GM12878 (cell line): Measurements from ENCODE around the gene PRR16. TPM values are rescaled to one million over a fixed set of nuclear protein-coding genes. Genes with fewer than 3 reads are reported as not detected.

ENCODE experiments used
- ATAC-seq: fragments of 200-7000 bp; cut with Tn5 transposase; 3 replicates; pipeline ENCODE4 v1.9.1; 2020; ENCODE audit warnings: mild to moderate bottlenecking, moderate library complexity
- BruUV-seq: library from RNA; stranded (reverse); fragments of 400-500 nt; replicated peaks from 2 replicates; lab custom pipeline; 2021; lab: Mats Ljungman, UMichigan
- CTCF ChIA-PET: fragments of 300-600 bp; sonication (Branson Sonifier 250); formaldehyde crosslinking; extraction: SDS; loops from one replicate; lab custom pipeline; 2021; ENCODE audit warnings: inconsistent platforms; lab: Yijun Ruan, JAX
- POLR2A ChIA-PET: fragments of 350-600 bp; formaldehyde crosslinking; extraction: SDS; loops from one replicate; lab custom pipeline; 2021; ENCODE audit warnings: inconsistent platforms; lab: Charles Lee
- RAD21 ChIA-PET: fragments of 300-600 bp; sonication (Branson Sonifier 250); formaldehyde crosslinking; loops from one replicate; lab custom pipeline; 2023; ENCODE audit warnings: antibody characterized with exemption; ENCODE audit not compliant: unreplicated experiment; lab: Charles Lee
- SMC1A ChIA-PET: fragments of 300-600 bp; sonication (Branson Sonifier 250); formaldehyde crosslinking; loops from one replicate; lab custom pipeline; 2023; ENCODE audit not compliant: unreplicated experiment, uncharacterized antibody; lab: Charles Lee
- DNase-seq: peaks from one replicate; pipeline ENCODE4 v3.0.0-alpha.2; 2011; ENCODE audit warnings: low read depth, low spot score
- FAIRE-seq: peaks from 3 replicates; lab custom pipeline; 2011; peaks lifted over from hg19 to GRCh38; lab: Jason Lieb, UNC
- H2AFZ ChIP-seq: 2 replicates; pipeline ENCODE4 v1.6.0; 2011; ENCODE audit warnings: low read depth, low read length, control low read depth; ENCODE audit not compliant: control insufficient read depth
- H3K27ac ChIP-seq: 2 replicates; pipeline ENCODE4 v1.5.1; 2011; ENCODE audit warnings: control low read depth; ENCODE audit not compliant: control insufficient read depth, insufficient read depth
- H3K27me3 ChIP-seq, 2 experiments: replicated peaks in 1 of 2; 2 replicates each; pipeline versions ENCODE4 v1.6.0 to v1.6.1; 2011; ENCODE audit warnings: low read length in 1 of 2; ENCODE audit not compliant: control insufficient read depth in 2 of 2, insufficient read depth in 2 of 2
- H3K36me3 ChIP-seq, 2 experiments: 2 replicates each; pipeline ENCODE4 v1.5.1; 2011; ENCODE audit warnings: low read length in 1 of 2; ENCODE audit not compliant: control insufficient read depth in 2 of 2, insufficient read depth in 2 of 2
- H3K4me1 ChIP-seq: 2 replicates; pipeline ENCODE4 v1.6.1; 2011; ENCODE audit warnings: mild to moderate bottlenecking, low read length, moderate library complexity, mixed read lengths; ENCODE audit not compliant: control insufficient read depth, insufficient read depth
- H3K4me2 ChIP-seq: 2 replicates; pipeline ENCODE4 v1.6.0; 2011; ENCODE audit warnings: control low read depth; ENCODE audit not compliant: control insufficient read depth, insufficient read depth
- H3K4me3 ChIP-seq: fragments of 200-600 bp; sonication (generic); 2 replicates; pipeline ENCODE4 v1.5.1; 2016
- H3K79me2 ChIP-seq: 2 replicates; pipeline ENCODE4 v1.6.0; 2011; ENCODE audit warnings: low read length; ENCODE audit not compliant: control insufficient read depth, insufficient read depth
- H3K9ac ChIP-seq: 2 replicates; pipeline ENCODE4 v1.8.0; 2011; ENCODE audit warnings: low read length, control low read depth, mixed read lengths; ENCODE audit not compliant: control insufficient read depth, insufficient read depth
- H3K9me3 ChIP-seq: replicated peaks from 3 replicates; pipeline ENCODE4 v1.5.1; 2011; ENCODE audit warnings: mild to moderate bottlenecking, low read length; ENCODE audit not compliant: control insufficient read depth, insufficient read depth
- H4K20me1 ChIP-seq: 2 replicates; pipeline ENCODE4 v1.6.0; 2011; ENCODE audit not compliant: control insufficient read depth, insufficient read depth
- FOXM1 ChIP-seq: IDR thresholded peaks from 2 replicates; pipeline ENCODE4 v1.6.1; 2012; ENCODE audit warnings: low read depth, mild to moderate bottlenecking, inconsistent platforms, low read length, moderate library complexity
- IRF3 ChIP-seq: fragments of 450-650 bp; IDR thresholded peaks from 2 replicates; pipeline ENCODE4 v1.6.1; 2014; ENCODE audit warnings: mild to moderate bottlenecking
- LARP7 ChIP-seq: fragments of 450-650 bp; IDR thresholded peaks from 2 replicates; pipeline ENCODE4 v1.6.1; 2017; ENCODE audit warnings: mild to moderate bottlenecking
- NFYB ChIP-seq: IDR thresholded peaks from 2 replicates; pipeline ENCODE4 v1.6.1; 2011; ENCODE audit warnings: low read depth, mild to moderate bottlenecking, low read length, improper control_type of control experiment, moderate library complexity; ENCODE audit not compliant: insufficient read depth
- POLR2AphosphoS5 ChIP-seq: IDR thresholded peaks from 2 replicates; pipeline ENCODE4 v1.6.1; 2011; ENCODE audit warnings: mild to moderate bottlenecking, low read length, inconsistent platforms
- WGBS: methylation state at CpG from one replicate; pipeline ENCODE4 v1.1.6; 2016; ENCODE audit warnings: low lambda C conversion rate; ENCODE audit not compliant: insufficient replicate concordance, insufficient coverage; ENCODE audit errors: missing lambda C conversion rate; 5-methylcytosine and 5-hydroxymethylcytosine counted together
- in situ Hi-C: fragments of 300-500 bp; cut with MboI; formaldehyde crosslinking; loops from 9 replicates; pipeline ENCODE4 v1.14.3; 2018; ENCODE audit warnings: mixed read lengths
- intact Hi-C: fragments of 100-400 bp; cut with micrococcal nuclease; formaldehyde crosslinking; loops from one replicate; pipeline ENCODE4 v1.14.2; 2022; ENCODE audit not compliant: unreplicated experiment
- polyA plus RNA-seq, 11 experiments: library from polyadenylated mRNA; depleted of rRNA in 4 of 11; unstranded in 6 of 11; stranded (reverse) in 5 of 11; fragments of >200 nt; fragmentation: Nextera tagmentation in 4 of 11; fragmentation: Illumina TruSeq in 1 of 11; extraction: Ambion mirVana in 4 of 11; extraction: Trizol in 1 of 11; gene quantifications; 1 replicate in 1 of 11; 2 replicates in 10 of 11; pipeline versions ENCODE4 v1.2.1 to v1.2.3, GENCODE V29; 2011 to 2016; ENCODE audit warnings: inconsistent platforms in 2 of 11, missing spikeins in 2 of 11, low read depth in 1 of 11
- total RNA-seq, 4 experiments: library from RNA; depleted of rRNA in 3 of 4; stranded (reverse); fragments of >200 nt in 3 of 4; fragmentation: Illumina TruSeq in 1 of 4; extraction: Trizol in 1 of 4; gene quantifications; 2 replicates each; pipeline versions ENCODE4 v1.2.1 to v1.2.3, GENCODE V29; 2013 to 2021
- TF ChIP-seq, protein P1 (sequence below), 3 experiments: IDR thresholded peaks in 2 of 3; conservative IDR thresholded peaks in 1 of 3; 2 replicates each; pipeline ENCODE4 v1.5.1; 2011; ENCODE audit warnings: low read depth in 3 of 3, low read length in 3 of 3, mild to moderate bottlenecking in 3 of 3, control low read depth in 2 of 3, moderate library complexity in 2 of 3, inconsistent platforms in 1 of 3, mixed read lengths in 1 of 3; ENCODE audit not compliant: control insufficient read depth in 2 of 3, insufficient read depth in 1 of 3; ENCODE audit errors: extremely low read depth in 1 of 3
- TF ChIP-seq, protein P2 (sequence below): IDR thresholded peaks from 2 replicates; pipeline ENCODE4 v1.6.1; 2012; ENCODE audit warnings: low read depth, low read length, improper control_type of control experiment

PRR16 gene
- total and polyA plus RNA-seq, 10 of the 15 experiments (the other 5 are each of a cell fraction or from before 2014, with no cell fraction given) = not detected

GRCh38 chr5:120442694-120443093 lies 21.4 kb upstream of the PRR16 start (continued):
- TF ChIP-seq, protein P1, sequence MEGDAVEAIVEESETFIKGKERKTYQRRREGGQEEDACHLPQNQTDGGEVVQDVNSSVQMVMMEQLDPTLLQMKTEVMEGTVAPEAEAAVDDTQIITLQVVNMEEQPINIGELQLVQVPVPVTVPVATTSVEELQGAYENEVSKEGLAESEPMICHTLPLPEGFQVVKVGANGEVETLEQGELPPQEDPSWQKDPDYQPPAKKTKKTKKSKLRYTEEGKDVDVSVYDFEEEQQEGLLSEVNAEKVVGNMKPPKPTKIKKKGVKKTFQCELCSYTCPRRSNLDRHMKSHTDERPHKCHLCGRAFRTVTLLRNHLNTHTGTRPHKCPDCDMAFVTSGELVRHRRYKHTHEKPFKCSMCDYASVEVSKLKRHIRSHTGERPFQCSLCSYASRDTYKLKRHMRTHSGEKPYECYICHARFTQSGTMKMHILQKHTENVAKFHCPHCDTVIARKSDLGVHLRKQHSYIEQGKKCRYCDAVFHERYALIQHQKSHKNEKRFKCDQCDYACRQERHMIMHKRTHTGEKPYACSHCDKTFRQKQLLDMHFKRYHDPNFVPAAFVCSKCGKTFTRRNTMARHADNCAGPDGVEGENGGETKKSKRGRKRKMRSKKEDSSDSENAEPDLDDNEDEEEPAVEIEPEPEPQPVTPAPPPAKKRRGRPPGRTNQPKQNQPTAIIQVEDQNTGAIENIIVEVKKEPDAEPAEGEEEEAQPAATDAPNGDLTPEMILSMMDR (IDR thresholded peaks at IDR 0.05 in 2 of 3, conservative IDR thresholded peaks at IDR 0.05 in 1 of 3; ENCODE audit: control insufficient read depth in 2 of 3, extremely low read depth in 1 of 3, insufficient read depth in 1 of 3, low read depth in 3 of 3, low read length in 3 of 3) = no peak

DNA sequence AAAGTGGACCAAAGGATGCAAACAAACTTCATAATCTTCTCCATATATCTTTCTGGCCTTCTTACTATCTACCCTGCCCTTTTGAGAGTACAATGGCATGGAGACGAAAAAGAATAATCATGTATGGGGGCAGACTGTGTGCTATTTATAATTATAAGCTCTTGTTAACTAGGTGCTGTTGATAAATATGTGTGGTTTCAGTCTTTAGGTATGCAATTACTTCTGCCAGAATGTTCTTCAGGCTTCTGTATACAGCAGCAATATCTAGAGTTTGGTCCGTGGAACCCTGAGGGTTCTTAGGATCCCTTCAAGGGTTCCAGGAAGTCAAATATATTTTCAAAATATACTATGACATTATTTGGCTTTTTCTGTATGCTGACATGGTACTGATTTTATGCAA lies 20.5 kb upstream of the PRR16 start:
- ATAC-seq = no peak
- no peaks in the 10 kb centered on the region for H3K4me1 ChIP-seq
- no peak for DNase-seq
- no peak for TF ChIP-seq LARP7
- TF ChIP-seq POLR2AphosphoS5 = no peak
- TF ChIP-seq, protein P2, sequence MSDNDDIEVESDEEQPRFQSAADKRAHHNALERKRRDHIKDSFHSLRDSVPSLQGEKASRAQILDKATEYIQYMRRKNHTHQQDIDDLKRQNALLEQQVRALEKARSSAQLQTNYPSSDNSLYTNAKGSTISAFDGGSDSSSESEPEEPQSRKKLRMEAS = no peak
- no peak for TF ChIP-seq NFYB
- no peak for TF ChIP-seq FOXM1
- no peak for TF ChIP-seq IRF3
- TF ChIP-seq, all 136 proteins: peak for 0
- in situ Hi-C loops = no loop called here
- no peaks in the 10 kb centered on the region for H3K36me3 ChIP-seq
- H3K27ac ChIP-seq = no peak overlapping the region
- ChIA-PET RAD21 (no interaction called here), POLR2A (no interaction called here), SMC1A (no interaction called here), CTCF (no interaction called here)
- H4K20me1 ChIP-seq = no peaks in the 10 kb centered on the region
- intact Hi-C loops = no loop called here
- no peaks in the 10 kb centered on the region for H3K9me3 ChIP-seq
- no peak overlapping the region for H3K9ac ChIP-seq
- H3K4me3 ChIP-seq = no peak overlapping the region
- no TSS peak for BruUV-seq
- no peak overlapping the region for H2AFZ ChIP-seq
- 5% methylated on average over 2 of the region's 2 CpGs for WGBS
- FAIRE-seq = no peak
- no peaks in the 10 kb centered on the region for H3K79me2 ChIP-seq
- no peak overlapping the region for H3K4me2 ChIP-seq
- H3K27me3 ChIP-seq = no peaks in the 10 kb centered on the region
